Neural cell (in vitro differentiated cells): ENCODE measurements around the gene VOPP1. TPM values are rescaled to one million over a fixed set of nuclear protein-coding genes. Genes with fewer than 3 reads are reported as not detected.

Source experiments
- H2AFZ ChIP-seq: fragments of 200-600, 300-800 bp; sonication (generic), shearing (Covaris generic); 2 replicates; pipeline ENCODE4 v1.6.0; 2014; ENCODE audit warnings: low read depth, mild to moderate bottlenecking, antibody characterized with exemption, low read length, moderate library complexity
- H3F3A ChIP-seq: fragments of 200-600 bp; shearing (Covaris generic); 2 replicates; pipeline ENCODE4 v1.6.1; 2016; ENCODE audit warnings: mild to moderate bottlenecking, moderate library complexity, mixed read lengths, antibody characterized with exemption, low read length; ENCODE audit not compliant: insufficient read depth, poor library complexity, severe bottlenecking
- H3K27ac ChIP-seq: fragments of 200-600, 300-800 bp; sonication (generic), shearing (Covaris generic); 2 replicates; pipeline ENCODE4 v1.5.1; 2014; ENCODE audit warnings: mild to moderate bottlenecking, low read length, moderate library complexity
- H3K27me3 ChIP-seq: fragments of 300-800, 200-600 bp; sonication (generic), shearing (Covaris generic); 2 replicates; pipeline ENCODE4 v1.6.0; 2014; ENCODE audit warnings: mild to moderate bottlenecking, low read depth, low read length, moderate library complexity; ENCODE audit not compliant: insufficient read depth
- H3K36me3 ChIP-seq: fragments of 300-800, 200-600 bp; sonication (generic), shearing (Covaris generic); 2 replicates; pipeline ENCODE4 v1.5.1; 2014; ENCODE audit warnings: mild to moderate bottlenecking, antibody characterized with exemption, low read length, moderate library complexity; ENCODE audit not compliant: insufficient read depth
- H3K4me2 ChIP-seq: fragments of 300-800, 200-600 bp; sonication (generic), shearing (Covaris generic); 2 replicates; pipeline ENCODE4 v1.6.0; 2014; ENCODE audit warnings: mild to moderate bottlenecking, low read length
- H3K4me3 ChIP-seq: fragments of 300-800, 200-600 bp; sonication (generic), shearing (Covaris generic); 2 replicates; pipeline ENCODE4 v1.5.1; 2014; ENCODE audit warnings: mild to moderate bottlenecking, low read length, moderate library complexity
- H3K79me2 ChIP-seq: fragments of 200-600 bp; shearing (Covaris generic); replicated peaks from 2 replicates; pipeline ENCODE4 v1.6.0; 2014; ENCODE audit warnings: mild to moderate bottlenecking, low read length, moderate library complexity; ENCODE audit not compliant: insufficient read depth
- H3K9ac ChIP-seq: fragments of 300-800, 200-600 bp; sonication (generic), shearing (Covaris generic); 2 replicates; pipeline ENCODE4 v1.6.1; 2016; ENCODE audit warnings: mild to moderate bottlenecking, low read length, mixed read lengths
- H3K9me2 ChIP-seq: fragments of 200-600 bp; shearing (Covaris generic); 2 replicates; pipeline ENCODE4 v1.6.1; 2016; ENCODE audit warnings: mild to moderate bottlenecking, low read length, mixed read lengths; ENCODE audit not compliant: insufficient read depth
- H3K9me3 ChIP-seq: fragments of 200-600, 300-800 bp; sonication (generic), shearing (Covaris generic); 2 replicates; pipeline ENCODE4 v1.6.1; 2016; ENCODE audit warnings: mild to moderate bottlenecking, mixed run types, low read length, moderate library complexity, mixed read lengths
- H4K20me1 ChIP-seq: fragments of 200-600 bp; shearing (Covaris generic); 2 replicates; pipeline ENCODE4 v1.6.1; 2016; ENCODE audit warnings: mild to moderate bottlenecking, mixed run types; ENCODE audit not compliant: insufficient read depth
- EP300 ChIP-seq: fragments of 450-650 bp; conservative IDR thresholded peaks from 2 replicates; pipeline ENCODE4 v1.6.1; 2014; ENCODE audit warnings: antibody characterized with exemption, mild to moderate bottlenecking, moderate library complexity; ENCODE audit not compliant: poor library complexity, severe bottlenecking
- EZH2 ChIP-seq: fragments of 200-600, 300-800 bp; shearing (Covaris generic), sonication (generic); IDR thresholded peaks from 2 replicates; pipeline ENCODE4 v1.6.1; 2014; ENCODE audit warnings: antibody characterized with exemption, low read length, borderline replicate concordance, mild to moderate bottlenecking; ENCODE audit not compliant: insufficient read depth, poor library complexity, severe bottlenecking
- MXI1 ChIP-seq: fragments of 450-650 bp; conservative IDR thresholded peaks from 2 replicates; pipeline ENCODE4 v1.6.1; 2014; ENCODE audit warnings: antibody characterized with exemption, mild to moderate bottlenecking; ENCODE audit not compliant: poor library complexity, severe bottlenecking
- POLR2AphosphoS5 ChIP-seq: IDR thresholded peaks from 2 replicates; pipeline ENCODE4 v1.6.1; 2012
- RAD21 ChIP-seq: fragments of 450-650 bp; conservative IDR thresholded peaks from 2 replicates; pipeline ENCODE4 v1.6.1; 2014; ENCODE audit warnings: antibody characterized with exemption, mild to moderate bottlenecking, moderate library complexity
- SMC3 ChIP-seq: fragments of 450-650 bp; conservative IDR thresholded peaks from 2 replicates; pipeline ENCODE4 v1.6.1; 2014; ENCODE audit warnings: antibody characterized with exemption, mild to moderate bottlenecking, moderate library complexity; ENCODE audit not compliant: poor library complexity
- TAF1 ChIP-seq: IDR thresholded peaks from 2 replicates; pipeline ENCODE4 v1.6.1; 2012; ENCODE audit warnings: low read depth
- polyA plus RNA-seq: library from polyadenylated mRNA; depleted of rRNA; stranded (reverse); fragments of >200 nt; gene quantifications from 2 replicates; pipeline ENCODE4 v1.2.3, GENCODE V29; 2014
- TF ChIP-seq, protein P1 (sequence below): fragments of 450-650 bp; IDR thresholded peaks from 2 replicates; pipeline ENCODE4 v1.5.1; 2014; ENCODE audit warnings: antibody characterized with exemption, mild to moderate bottlenecking, moderate library complexity; ENCODE audit not compliant: poor library complexity, severe bottlenecking
- TF ChIP-seq, protein P2 (sequence below): IDR thresholded peaks from 2 replicates; pipeline ENCODE4 v1.6.1; 2012; ENCODE audit warnings: borderline replicate concordance

The VOPP1 gene
- polyA plus RNA-seq, 1 donor from 2014 or later, result 85.8 TPM

- H2AFZ ChIP-seq, result no peak overlapping the region
- no peaks in the 10 kb centered on the region for H3K9me3 ChIP-seq
- no peaks in the 10 kb centered on the region for H4K20me1 ChIP-seq
- no peaks in the 10 kb centered on the region for H3K9me2 ChIP-seq
- H3K9ac ChIP-seq, result no peak overlapping the region
- no peaks in the 10 kb centered on the region for H3K36me3 ChIP-seq
- TF ChIP-seq EZH2 (no peak), SMC3 (no peak), EP300 (no peak), MXI1 (no peak), POLR2AphosphoS5 (no peak), RAD21 (no peak), TAF1 (no peak)
- TF ChIP-seq, protein P1, sequence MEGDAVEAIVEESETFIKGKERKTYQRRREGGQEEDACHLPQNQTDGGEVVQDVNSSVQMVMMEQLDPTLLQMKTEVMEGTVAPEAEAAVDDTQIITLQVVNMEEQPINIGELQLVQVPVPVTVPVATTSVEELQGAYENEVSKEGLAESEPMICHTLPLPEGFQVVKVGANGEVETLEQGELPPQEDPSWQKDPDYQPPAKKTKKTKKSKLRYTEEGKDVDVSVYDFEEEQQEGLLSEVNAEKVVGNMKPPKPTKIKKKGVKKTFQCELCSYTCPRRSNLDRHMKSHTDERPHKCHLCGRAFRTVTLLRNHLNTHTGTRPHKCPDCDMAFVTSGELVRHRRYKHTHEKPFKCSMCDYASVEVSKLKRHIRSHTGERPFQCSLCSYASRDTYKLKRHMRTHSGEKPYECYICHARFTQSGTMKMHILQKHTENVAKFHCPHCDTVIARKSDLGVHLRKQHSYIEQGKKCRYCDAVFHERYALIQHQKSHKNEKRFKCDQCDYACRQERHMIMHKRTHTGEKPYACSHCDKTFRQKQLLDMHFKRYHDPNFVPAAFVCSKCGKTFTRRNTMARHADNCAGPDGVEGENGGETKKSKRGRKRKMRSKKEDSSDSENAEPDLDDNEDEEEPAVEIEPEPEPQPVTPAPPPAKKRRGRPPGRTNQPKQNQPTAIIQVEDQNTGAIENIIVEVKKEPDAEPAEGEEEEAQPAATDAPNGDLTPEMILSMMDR, result no peak
- TF ChIP-seq, protein P2, sequence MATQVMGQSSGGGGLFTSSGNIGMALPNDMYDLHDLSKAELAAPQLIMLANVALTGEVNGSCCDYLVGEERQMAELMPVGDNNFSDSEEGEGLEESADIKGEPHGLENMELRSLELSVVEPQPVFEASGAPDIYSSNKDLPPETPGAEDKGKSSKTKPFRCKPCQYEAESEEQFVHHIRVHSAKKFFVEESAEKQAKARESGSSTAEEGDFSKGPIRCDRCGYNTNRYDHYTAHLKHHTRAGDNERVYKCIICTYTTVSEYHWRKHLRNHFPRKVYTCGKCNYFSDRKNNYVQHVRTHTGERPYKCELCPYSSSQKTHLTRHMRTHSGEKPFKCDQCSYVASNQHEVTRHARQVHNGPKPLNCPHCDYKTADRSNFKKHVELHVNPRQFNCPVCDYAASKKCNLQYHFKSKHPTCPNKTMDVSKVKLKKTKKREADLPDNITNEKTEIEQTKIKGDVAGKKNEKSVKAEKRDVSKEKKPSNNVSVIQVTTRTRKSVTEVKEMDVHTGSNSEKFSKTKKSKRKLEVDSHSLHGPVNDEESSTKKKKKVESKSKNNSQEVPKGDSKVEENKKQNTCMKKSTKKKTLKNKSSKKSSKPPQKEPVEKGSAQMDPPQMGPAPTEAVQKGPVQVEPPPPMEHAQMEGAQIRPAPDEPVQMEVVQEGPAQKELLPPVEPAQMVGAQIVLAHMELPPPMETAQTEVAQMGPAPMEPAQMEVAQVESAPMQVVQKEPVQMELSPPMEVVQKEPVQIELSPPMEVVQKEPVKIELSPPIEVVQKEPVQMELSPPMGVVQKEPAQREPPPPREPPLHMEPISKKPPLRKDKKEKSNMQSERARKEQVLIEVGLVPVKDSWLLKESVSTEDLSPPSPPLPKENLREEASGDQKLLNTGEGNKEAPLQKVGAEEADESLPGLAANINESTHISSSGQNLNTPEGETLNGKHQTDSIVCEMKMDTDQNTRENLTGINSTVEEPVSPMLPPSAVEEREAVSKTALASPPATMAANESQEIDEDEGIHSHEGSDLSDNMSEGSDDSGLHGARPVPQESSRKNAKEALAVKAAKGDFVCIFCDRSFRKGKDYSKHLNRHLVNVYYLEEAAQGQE, result no peak
- H3K27me3 ChIP-seq, result no peaks in the 10 kb centered on the region
- H3K4me2 ChIP-seq, result no peak overlapping the region
- no peaks in the 10 kb centered on the region for H3F3A ChIP-seq
- no peaks in the 10 kb centered on the region for H3K79me2 ChIP-seq
- H3K4me3 ChIP-seq, result no peak overlapping the region
- H3K27ac ChIP-seq, result no peak overlapping the region
Observed at GRCh38 chr7:55498770-55499169, 73.5 kb downstream of the VOPP1 start.

GRCh38 chr7:55498142-55498541, 74.2 kb downstream of the VOPP1 start:
- Histone ChIP-seq H3K36me3 (no peaks in the 10 kb centered on the region), H3K9ac (no peak overlapping the region), H3K9me3 (no peaks in the 10 kb centered on the region), H3K27ac (no peak overlapping the region), H3K79me2 (no peaks in the 10 kb centered on the region), H4K20me1 (no peaks in the 10 kb centered on the region), H2AFZ (no peak overlapping the region), H3F3A (no peaks in the 10 kb centered on the region), H3K9me2 (no peaks in the 10 kb centered on the region), H3K4me3 (no peak overlapping the region), H3K27me3 (no peaks in the 10 kb centered on the region), H3K4me2 (no peak overlapping the region)
- TF ChIP-seq EZH2 (no peak), EP300 (no peak), MXI1 (no peak), RAD21 (no peak), POLR2AphosphoS5 (no peak), TAF1 (no peak), SMC3 (no peak)
- TF ChIP-seq, protein P2, result no peak
- TF ChIP-seq, protein P1, result no peak
